ENCODE measurements around the gene ARFGEF3. TPM values are rescaled to one million over a fixed set of nuclear protein-coding genes. Genes with fewer than 3 reads are reported as not detected.

Gene ARFGEF3
- total RNA-seq, 2 experiments from 2014 or later = 0.50 to 0.55 TPM

- POLR2A ChIA-PET = no interaction called here
Measured at GRCh38 chr6:138129190-138129589, 32.5 kb upstream of the ARFGEF3 start.

GRCh38 chr6:138142806-138143205 lies 18.9 kb upstream of the ARFGEF3 start:
- ChIA-PET CTCF (no interaction called here), POLR2A (no interaction called here)
- no peaks in the 10 kb centered on the region for H3K4me1 Mint-ChIP-seq
- H3K36me3 Mint-ChIP-seq (ENCODE audit: low read depth) = no peaks in the 10 kb centered on the region
- no peak for DNase-seq
- H3K27ac Mint-ChIP-seq = no peak overlapping the region
- peaks cover 35% of the 10 kb centered on the region for H3K27me3 Mint-ChIP-seq
- H3K4me3 Mint-ChIP-seq = no peak overlapping the region
- no peaks in the 10 kb centered on the region for H3K9me3 Mint-ChIP-seq

More at GRCh38 chr6:138129190-138129589, 32.5 kb upstream of the ARFGEF3 start:
- Mint-ChIP-seq H3K9me3 (peaks cover under 1% of the 10 kb centered on the region), H3K27me3 (peaks cover 24% of the 10 kb centered on the region), H3K4me3 (no peak overlapping the region), H3K27ac (no peak overlapping the region), H3K36me3 (ENCODE audit: low read depth) (no peaks in the 10 kb centered on the region), H3K4me1 (no peaks in the 10 kb centered on the region)
- CTCF ChIA-PET = no interaction called here
- no peak for DNase-seq

GRCh38 chr6:138145402-138145801 lies 16.3 kb upstream of the ARFGEF3 start:
- Mint-ChIP-seq H3K27me3 (peaks cover 37% of the 10 kb centered on the region), H3K36me3 (ENCODE audit: low read depth) (no peaks in the 10 kb centered on the region), H3K9me3 (no peaks in the 10 kb centered on the region), H3K27ac (no peak overlapping the region), H3K4me3 (no peak overlapping the region), H3K4me1 (no peaks in the 10 kb centered on the region)
- ChIA-PET POLR2A (no interaction called here), CTCF (interaction anchor here (1.5 kb wide), 1 partner anchor 29 kb away, joined by 3 read pairs; no protein-coding TSS in a partner anchor)
- DNase-seq = no peak

- H3K4me3 Mint-ChIP-seq = no peak overlapping the region
- no peaks in the 10 kb centered on the region for H3K4me1 Mint-ChIP-seq
- ChIA-PET CTCF (interaction anchor here (1.5 kb wide), 1 partner anchor 30 kb away, joined by 3 read pairs; no protein-coding TSS in a partner anchor), POLR2A (no interaction called here)
- no peak overlapping the region for H3K27ac Mint-ChIP-seq
- H3K36me3 Mint-ChIP-seq (ENCODE audit: low read depth) = no peaks in the 10 kb centered on the region
- no peaks in the 10 kb centered on the region for H3K9me3 Mint-ChIP-seq
- H3K27me3 Mint-ChIP-seq = peaks cover 41% of the 10 kb centered on the region
- no peak for DNase-seq
Measured at GRCh38 chr6:138146544-138146943, 15.2 kb upstream of the ARFGEF3 start.

- no peak for DNase-seq
- Mint-ChIP-seq H3K9me3 (peaks cover 2% of the 10 kb centered on the region), H3K27me3 (peaks cover 54% of the 10 kb centered on the region), H3K27ac (no peak overlapping the region), H3K36me3 (ENCODE audit: low read depth) (no peaks in the 10 kb centered on the region), H3K4me1 (no peaks in the 10 kb centered on the region), H3K4me3 (no peak overlapping the region)
- POLR2A ChIA-PET = no interaction called here
- CTCF ChIA-PET = no interaction called here
Measured at GRCh38 chr6:138155443-138155842, 6.3 kb upstream of the ARFGEF3 start.

- peaks cover 13% of the 10 kb centered on the region for H3K4me1 Mint-ChIP-seq
- ChIA-PET CTCF (no interaction called here), POLR2A (no interaction called here)
- H3K27ac Mint-ChIP-seq = no peak overlapping the region
- no peak for DNase-seq
- H3K27me3 Mint-ChIP-seq = peaks cover 59% of the 10 kb centered on the region
- H3K36me3 Mint-ChIP-seq (ENCODE audit: low read depth) = no peaks in the 10 kb centered on the region
- peaks cover 2% of the 10 kb centered on the region for H3K9me3 Mint-ChIP-seq
- no peak overlapping the region for H3K4me3 Mint-ChIP-seq
Measured at GRCh38 chr6:138157986-138158638, 3.6 kb upstream of the ARFGEF3 start.

GRCh38 chr6:138159246-138159645 lies 2.5 kb upstream of the ARFGEF3 start:
- Mint-ChIP-seq H3K27me3 (peaks cover 62% of the 10 kb centered on the region), H3K4me1 (peaks cover 13% of the 10 kb centered on the region), H3K4me3 (no peak overlapping the region), H3K27ac (no peak overlapping the region), H3K9me3 (no peaks in the 10 kb centered on the region), H3K36me3 (ENCODE audit: low read depth) (no peaks in the 10 kb centered on the region)
- no peak for DNase-seq
- ChIA-PET POLR2A (no interaction called here), CTCF (interaction anchor here (0.6 kb wide), 2 partner anchors 8 to 223 kb away, joined by 3 to 4 read pairs; no protein-coding TSS in a partner anchor)

GRCh38 chr6:138160329-138161087 lies 1.2 kb upstream of the ARFGEF3 start:
- H3K36me3 Mint-ChIP-seq (ENCODE audit: low read depth) = no peaks in the 10 kb centered on the region
- DNase-seq = no peak
- peaks cover 58% of the 10 kb centered on the region for H3K27me3 Mint-ChIP-seq
- peak overlapping the region; percentile 18 for H3K4me3 Mint-ChIP-seq
- ChIA-PET CTCF (no interaction called here), POLR2A (no interaction called here)
- H3K9me3 Mint-ChIP-seq = no peaks in the 10 kb centered on the region
- peaks cover 13% of the 10 kb centered on the region for H3K4me1 Mint-ChIP-seq
- H3K27ac Mint-ChIP-seq = no peak overlapping the region

- Mint-ChIP-seq H3K36me3 (ENCODE audit: low read depth) (no peaks in the 10 kb centered on the region), H3K9me3 (no peaks in the 10 kb centered on the region), H3K4me1 (peaks cover 13% of the 10 kb centered on the region), H3K27ac (no peak overlapping the region), H3K4me3 (peak overlapping the region; percentile 61), H3K27me3 (peaks cover 57% of the 10 kb centered on the region)
- CTCF ChIA-PET = no interaction called here
- no peak for DNase-seq
- POLR2A ChIA-PET = no interaction called here
Measured at GRCh38 chr6:138161088-138161337, 726 bp upstream of the ARFGEF3 start.

GRCh38 chr6:138162111-138162954 lies 594 bp downstream of the ARFGEF3 start:
- Mint-ChIP-seq H3K36me3 (ENCODE audit: low read depth) (no peaks in the 10 kb centered on the region), H3K4me1 (peaks cover 13% of the 10 kb centered on the region), H3K9me3 (no peaks in the 10 kb centered on the region), H3K4me3 (peak overlapping the region; percentile 71), H3K27ac (no peak overlapping the region), H3K27me3 (peaks cover 62% of the 10 kb centered on the region)
- ChIA-PET POLR2A (no interaction called here), CTCF (no interaction called here)
- DNase-seq = no peak

GRCh38 chr6:138162955-138163575 lies 1.3 kb downstream of the ARFGEF3 start:
- ChIA-PET CTCF (no interaction called here), POLR2A (no interaction called here)
- Mint-ChIP-seq H3K9me3 (no peaks in the 10 kb centered on the region), H3K4me1 (peaks cover 13% of the 10 kb centered on the region), H3K27ac (no peak overlapping the region), H3K36me3 (ENCODE audit: low read depth) (no peaks in the 10 kb centered on the region), H3K4me3 (peak overlapping the region; percentile 71), H3K27me3 (peaks cover 63% of the 10 kb centered on the region)
- no peak for DNase-seq

- CTCF ChIA-PET = no interaction called here
- H3K4me3 Mint-ChIP-seq = no peak overlapping the region
- H3K27ac Mint-ChIP-seq = no peak overlapping the region
- no peak for DNase-seq
- peaks cover 13% of the 10 kb centered on the region for H3K9me3 Mint-ChIP-seq
- POLR2A ChIA-PET = no interaction called here
- peaks cover 33% of the 10 kb centered on the region for H3K27me3 Mint-ChIP-seq
- no peaks in the 10 kb centered on the region for H3K4me1 Mint-ChIP-seq
- H3K36me3 Mint-ChIP-seq (ENCODE audit: low read depth) = no peaks in the 10 kb centered on the region
Measured at GRCh38 chr6:138175596-138175995, 13.9 kb downstream of the ARFGEF3 start.

- ChIA-PET POLR2A (interaction anchor here (0.7 kb wide), 1 partner anchor 787 kb away, joined by 3 read pairs; no protein-coding TSS in a partner anchor), CTCF (no interaction called here)
- Mint-ChIP-seq H3K4me3 (no peak overlapping the region), H3K27me3 (peaks cover 30% of the 10 kb centered on the region), H3K9me3 (peaks cover 13% of the 10 kb centered on the region), H3K27ac (no peak overlapping the region), H3K4me1 (no peaks in the 10 kb centered on the region), H3K36me3 (ENCODE audit: low read depth) (no peaks in the 10 kb centered on the region)
- no peak for DNase-seq
Measured at GRCh38 chr6:138176652-138177232, 15.0 kb downstream of the ARFGEF3 start.

All from activated CD4-positive, alpha-beta memory T cell treated with anti-CD3 and anti-CD28 coated beads, Interleukin-2, amount 10 ng/mL, durations not matched to agents 7 days and 5 days (primary cell).